ENCODE data around the gene IL31RA. TPM values are rescaled to one million over a fixed set of nuclear protein-coding genes. Genes with fewer than 3 reads are reported as not detected.

The IL31RA gene
- total RNA-seq, 1 donor: 0.43 TPM

DNA sequence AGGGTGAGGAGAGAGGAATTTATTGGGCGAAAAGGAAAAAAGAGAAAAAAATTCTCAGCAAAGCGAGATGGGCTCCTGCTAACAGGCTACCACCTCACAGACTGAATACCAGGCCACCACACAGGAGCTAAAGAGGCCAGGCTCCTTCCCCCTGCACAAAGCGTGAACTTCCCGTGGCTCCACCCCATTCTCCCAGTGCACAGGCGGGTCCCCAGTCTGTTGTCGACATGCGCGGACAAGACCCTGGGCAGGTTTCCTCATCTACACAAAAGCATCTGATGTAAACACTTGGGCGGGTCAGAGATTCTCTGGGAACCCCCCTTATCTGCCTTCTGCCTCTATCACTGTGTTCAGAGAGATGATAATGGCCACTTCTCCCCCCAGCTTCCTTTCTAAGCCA lies 34.2 kb downstream of the IL31RA start:
- no peak overlapping the region for H3K4me3 ChIP-seq (ENCODE audit: low read depth, low read length)
- no peak for DNase-seq (ENCODE audit: low read depth)
- TF ChIP-seq, protein P1, sequence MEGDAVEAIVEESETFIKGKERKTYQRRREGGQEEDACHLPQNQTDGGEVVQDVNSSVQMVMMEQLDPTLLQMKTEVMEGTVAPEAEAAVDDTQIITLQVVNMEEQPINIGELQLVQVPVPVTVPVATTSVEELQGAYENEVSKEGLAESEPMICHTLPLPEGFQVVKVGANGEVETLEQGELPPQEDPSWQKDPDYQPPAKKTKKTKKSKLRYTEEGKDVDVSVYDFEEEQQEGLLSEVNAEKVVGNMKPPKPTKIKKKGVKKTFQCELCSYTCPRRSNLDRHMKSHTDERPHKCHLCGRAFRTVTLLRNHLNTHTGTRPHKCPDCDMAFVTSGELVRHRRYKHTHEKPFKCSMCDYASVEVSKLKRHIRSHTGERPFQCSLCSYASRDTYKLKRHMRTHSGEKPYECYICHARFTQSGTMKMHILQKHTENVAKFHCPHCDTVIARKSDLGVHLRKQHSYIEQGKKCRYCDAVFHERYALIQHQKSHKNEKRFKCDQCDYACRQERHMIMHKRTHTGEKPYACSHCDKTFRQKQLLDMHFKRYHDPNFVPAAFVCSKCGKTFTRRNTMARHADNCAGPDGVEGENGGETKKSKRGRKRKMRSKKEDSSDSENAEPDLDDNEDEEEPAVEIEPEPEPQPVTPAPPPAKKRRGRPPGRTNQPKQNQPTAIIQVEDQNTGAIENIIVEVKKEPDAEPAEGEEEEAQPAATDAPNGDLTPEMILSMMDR (IDR thresholded peaks at IDR 0.05; ENCODE audit: insufficient read depth, low read depth, low read length): no peak

DNA sequence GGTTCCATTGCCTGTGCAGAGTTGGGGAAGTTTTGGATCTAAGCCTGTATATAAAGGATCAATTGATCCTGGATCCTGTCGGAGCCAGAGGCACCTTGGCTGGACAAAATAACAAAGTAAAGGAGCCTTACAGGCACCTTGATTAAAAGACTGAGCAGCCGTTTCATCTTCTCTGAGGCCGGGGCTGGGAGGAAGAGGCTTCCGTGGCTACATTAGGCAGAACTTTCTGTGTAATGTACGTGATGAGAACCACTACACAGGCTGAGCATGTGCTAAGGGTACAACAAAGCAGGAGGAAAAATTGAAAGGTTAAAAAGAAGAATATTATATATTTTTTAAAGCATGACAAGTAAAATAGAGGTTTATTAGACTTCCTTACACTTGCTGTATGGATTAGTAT lies 37.0 kb downstream of the IL31RA start:
- H3K4me3 ChIP-seq (ENCODE audit: low read depth, low read length): no peak overlapping the region
- DNase-seq (ENCODE audit: low read depth): no peak
- TF ChIP-seq, protein P1 (IDR thresholded peaks at IDR 0.05; ENCODE audit: insufficient read depth, low read depth, low read length): no peak

DNA sequence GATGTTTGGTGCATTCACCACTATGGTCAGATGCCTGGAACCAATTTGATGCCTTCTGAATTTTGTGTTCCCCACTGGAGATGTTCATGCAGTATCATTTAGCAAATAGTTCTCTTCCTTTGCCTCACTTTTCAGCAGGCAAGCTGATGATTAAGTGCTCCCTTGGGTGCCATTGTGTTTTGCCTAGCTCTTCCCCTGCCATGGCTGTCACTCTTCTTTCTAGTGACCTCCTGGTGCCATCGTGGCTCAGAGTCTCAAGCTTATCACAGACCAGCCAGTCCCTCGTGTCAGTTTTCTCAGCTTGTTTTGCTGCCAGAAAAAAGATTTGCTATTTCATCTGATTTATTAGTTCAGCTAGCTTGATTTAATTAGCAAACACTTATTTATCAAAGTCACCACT lies 41.3 kb downstream of the IL31RA start:
- TF ChIP-seq, protein P1 (IDR thresholded peaks at IDR 0.05; ENCODE audit: insufficient read depth, low read depth, low read length): no peak
- no peak for DNase-seq (ENCODE audit: low read depth)
- H3K4me3 ChIP-seq (ENCODE audit: low read depth, low read length): no peak overlapping the region

DNA sequence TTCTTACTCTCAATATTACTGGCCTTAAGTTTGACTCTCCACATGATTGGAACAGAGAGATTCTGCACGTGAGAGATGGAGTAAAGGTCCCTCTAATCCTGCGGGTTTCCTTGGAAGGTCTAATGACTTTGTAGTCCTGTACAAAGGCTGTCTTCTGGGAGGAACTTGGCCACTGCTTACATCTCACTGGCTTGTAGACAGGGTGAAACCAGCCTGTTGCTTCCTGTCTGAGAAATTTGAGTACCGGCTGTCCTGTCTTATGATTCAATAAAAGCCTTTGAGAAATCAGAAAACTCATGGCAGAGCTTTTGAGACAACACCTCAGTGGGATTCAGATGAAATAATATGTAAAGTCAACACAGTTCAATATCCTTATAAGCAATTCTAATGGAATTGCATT lies 43.0 kb downstream of the IL31RA start:
- no peak overlapping the region for H3K4me3 ChIP-seq (ENCODE audit: low read depth, low read length)
- TF ChIP-seq, protein P1 (IDR thresholded peaks at IDR 0.05; ENCODE audit: insufficient read depth, low read depth, low read length): no peak
- DNase-seq (ENCODE audit: low read depth): no peak

DNA sequence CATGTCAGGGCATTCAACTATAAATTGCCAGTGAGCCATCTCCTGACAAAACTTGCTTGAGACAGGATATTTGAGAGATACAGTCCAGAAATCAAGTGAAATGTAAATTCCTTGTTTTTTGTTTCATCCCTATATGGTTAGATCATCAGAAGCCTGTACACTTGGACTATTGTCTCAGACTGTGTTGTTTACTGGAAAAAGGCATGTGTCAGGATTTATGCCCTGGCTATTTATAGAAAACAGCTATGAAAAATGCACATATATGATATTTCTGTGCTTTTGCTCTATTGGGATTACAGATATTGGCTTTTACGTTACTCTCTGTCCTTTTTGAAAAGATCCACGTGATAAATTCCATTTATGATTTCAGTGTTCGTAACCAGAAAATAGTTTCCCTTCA lies 44.2 kb downstream of the IL31RA start:
- TF ChIP-seq, protein P1 (IDR thresholded peaks at IDR 0.05; ENCODE audit: insufficient read depth, low read depth, low read length): no peak
- no peak for DNase-seq (ENCODE audit: low read depth)
- no peak overlapping the region for H3K4me3 ChIP-seq (ENCODE audit: low read depth, low read length)

DNA sequence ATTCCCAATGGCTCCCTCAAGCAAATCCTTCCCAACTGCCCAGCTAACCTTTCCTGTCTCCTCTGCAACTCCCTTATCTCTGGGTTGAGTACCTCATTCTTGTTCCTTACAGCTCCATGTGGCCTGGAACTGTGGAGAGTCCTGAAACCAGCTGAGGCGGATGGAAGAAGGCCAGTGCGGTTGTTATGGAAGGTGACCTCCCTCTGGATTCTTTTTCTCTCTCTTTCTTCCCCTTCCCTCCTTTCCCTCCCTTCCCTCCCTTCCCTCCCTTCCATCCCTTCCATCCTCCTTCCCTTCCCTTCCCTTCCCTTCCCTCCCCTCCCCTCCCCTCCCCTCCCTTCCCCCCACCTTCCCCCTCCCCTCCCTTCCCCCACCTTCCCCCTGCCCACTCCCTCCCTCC lies 45.1 kb downstream of the IL31RA start:
- no peak for DNase-seq (ENCODE audit: low read depth)
- TF ChIP-seq, protein P1 (IDR thresholded peaks at IDR 0.05; ENCODE audit: insufficient read depth, low read depth, low read length): no peak
- H3K4me3 ChIP-seq (ENCODE audit: low read depth, low read length): no peak overlapping the region

DNA sequence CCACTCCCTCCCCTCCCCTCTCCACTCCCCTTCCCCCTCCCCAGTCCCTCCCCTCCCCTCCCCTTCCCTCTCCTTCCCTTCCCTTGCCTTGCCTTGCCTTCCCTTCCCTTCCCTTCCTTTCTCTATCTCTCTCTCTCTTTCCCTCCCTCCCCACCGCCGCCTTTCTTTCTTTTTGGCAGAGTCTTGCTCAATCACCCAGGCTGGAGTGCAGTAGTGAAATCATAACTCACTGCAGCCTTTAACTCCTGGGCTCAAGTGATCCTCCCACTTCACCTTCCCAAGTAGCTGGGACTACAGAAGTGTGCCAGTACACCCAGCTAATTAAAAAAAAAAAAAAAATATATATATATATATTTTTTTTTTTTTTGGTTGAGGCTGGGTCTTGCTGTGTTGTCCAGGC lies 45.5 kb downstream of the IL31RA start:
- TF ChIP-seq, protein P1 (IDR thresholded peaks at IDR 0.05; ENCODE audit: insufficient read depth, low read depth, low read length): no peak
- H3K4me3 ChIP-seq (ENCODE audit: low read depth, low read length): no peak overlapping the region
- peak; percentile 52 for DNase-seq (ENCODE audit: low read depth)
